BLaER1 (cell line): ENCODE data around the gene KIAA1217.

Experiments
- H3K27ac ChIP-seq: shearing (Covaris generic); formaldehyde crosslinking; 2 replicates; pipeline ENCODE4 v1.8.1; 2022
- H3K27me3 ChIP-seq: shearing (Covaris generic); formaldehyde crosslinking; 2 replicates; pipeline ENCODE4 v1.8.1; 2022
- H3K36me3 ChIP-seq: shearing (Covaris generic); formaldehyde crosslinking; 2 replicates; pipeline ENCODE4 v1.8.1; 2022
- H3K4me1 ChIP-seq: shearing (Covaris generic); formaldehyde crosslinking; 2 replicates; pipeline ENCODE4 v1.8.1; 2022
- H3K4me2 ChIP-seq: shearing (Covaris generic); formaldehyde crosslinking; 2 replicates; pipeline ENCODE4 v1.8.1; 2022
- H3K4me3 ChIP-seq: shearing (Covaris generic); formaldehyde crosslinking; 2 replicates; pipeline ENCODE4 v1.8.1; 2022
- H3K9ac ChIP-seq: shearing (Covaris generic); formaldehyde crosslinking; 2 replicates; pipeline ENCODE4 v1.8.1; 2022
- H3K9me3 ChIP-seq: shearing (Covaris generic); formaldehyde crosslinking; 2 replicates; pipeline ENCODE4 v1.8.1; 2022
- H4K20me1 ChIP-seq: shearing (Covaris generic); formaldehyde crosslinking; 2 replicates; pipeline ENCODE4 v1.8.1; 2022
- Cebpa-rat ChIP-seq: shearing (Covaris generic); IDR thresholded peaks from 2 replicates; pipeline ENCODE4 v1.8.1; 2022

Gene KIAA1217

GRCh38 chr10:24278176-24278889 is 69.4 kb downstream of the KIAA1217 start:
- H3K4me1 ChIP-seq: peaks cover 8% of the 10 kb centered on the region
- peaks cover 7% of the 10 kb centered on the region for H3K9me3 ChIP-seq
- H3K27me3 ChIP-seq: no peaks in the 10 kb centered on the region
- H3K4me3 ChIP-seq: no peak overlapping the region
- no peak overlapping the region for H3K4me2 ChIP-seq
- no peak overlapping the region for H3K27ac ChIP-seq
- no peaks in the 10 kb centered on the region for H4K20me1 ChIP-seq
- TF ChIP-seq Cebpa-rat: no peak
- no peak overlapping the region for H3K9ac ChIP-seq
- no peaks in the 10 kb centered on the region for H3K36me3 ChIP-seq

DNA sequence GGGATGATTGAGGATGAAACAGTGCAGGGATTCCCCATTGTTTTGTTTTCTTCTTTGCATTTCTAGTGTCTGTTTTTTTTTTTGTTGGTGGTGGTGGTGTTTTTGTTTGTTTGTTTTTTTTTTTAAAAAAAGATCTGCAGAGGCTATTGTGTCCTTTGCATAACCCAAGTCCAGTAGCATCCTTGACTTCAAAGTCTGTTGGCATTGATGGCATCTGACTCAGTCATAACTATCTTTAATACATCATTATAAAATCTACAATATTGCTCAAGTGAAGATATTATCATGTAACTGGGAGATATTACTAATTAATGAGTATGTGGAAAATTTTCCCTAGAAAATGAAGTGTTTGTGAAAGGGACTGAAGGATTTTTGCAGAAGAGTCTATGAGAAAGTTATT is 70.2 kb downstream of the KIAA1217 start:
- no peak overlapping the region for H3K4me3 ChIP-seq
- H3K36me3 ChIP-seq: no peaks in the 10 kb centered on the region
- H3K9ac ChIP-seq: no peak overlapping the region
- H4K20me1 ChIP-seq: no peaks in the 10 kb centered on the region
- peaks cover 8% of the 10 kb centered on the region for H3K4me1 ChIP-seq
- peaks cover 10% of the 10 kb centered on the region for H3K9me3 ChIP-seq
- no peak overlapping the region for H3K4me2 ChIP-seq
- no peak overlapping the region for H3K27ac ChIP-seq
- no peak for TF ChIP-seq Cebpa-rat
- H3K27me3 ChIP-seq: no peaks in the 10 kb centered on the region

DNA sequence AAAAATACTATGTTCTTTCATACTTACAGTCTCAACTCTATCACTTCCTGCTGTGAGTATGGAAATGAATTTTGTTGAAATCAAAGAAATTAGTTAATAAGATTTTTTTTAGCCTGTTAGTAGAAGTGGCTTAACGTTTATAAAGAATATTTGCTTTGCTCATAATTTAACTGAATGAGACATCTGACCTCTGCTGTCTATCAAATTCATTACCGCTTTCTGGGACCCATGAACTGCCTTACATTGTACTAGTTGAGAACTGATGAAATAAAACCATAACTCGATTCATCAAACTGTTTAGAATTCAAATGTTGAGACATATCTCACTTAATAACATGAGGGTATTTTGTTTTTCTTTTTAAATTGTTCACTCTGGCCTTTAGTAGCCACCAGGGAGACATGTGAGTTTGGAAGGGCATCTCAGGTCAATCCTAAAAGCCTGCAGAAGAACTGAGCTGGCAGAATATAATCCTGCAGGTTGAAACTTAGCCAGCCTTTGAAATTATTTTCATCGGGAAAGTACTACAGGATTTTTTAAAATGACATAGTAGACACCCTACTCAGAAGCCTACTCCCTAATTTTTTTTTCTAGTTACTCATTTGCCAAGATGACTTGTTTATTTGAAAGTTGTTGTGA is 78.7 kb downstream of the KIAA1217 start:
- H3K9me3 ChIP-seq: peaks cover 3% of the 10 kb centered on the region; the same call in 1 of the 2 replicates
- peaks cover 14% of the 10 kb centered on the region for H3K36me3 ChIP-seq
- TF ChIP-seq Cebpa-rat: no peak

GRCh38 chr10:24288581-24288980 is 79.6 kb downstream of the KIAA1217 start:
- no peaks in the 10 kb centered on the region for H3K27me3 ChIP-seq
- H3K4me1 ChIP-seq: no peaks in the 10 kb centered on the region
- H3K4me3 ChIP-seq: no peak overlapping the region
- peaks cover 3% of the 10 kb centered on the region; the same call in 1 of the 2 replicates for H3K9me3 ChIP-seq
- H3K9ac ChIP-seq: no peak overlapping the region
- no peaks in the 10 kb centered on the region for H4K20me1 ChIP-seq
- peaks cover 23% of the 10 kb centered on the region for H3K36me3 ChIP-seq
- H3K4me2 ChIP-seq: no peak overlapping the region
- H3K27ac ChIP-seq: no peak overlapping the region
- no peak for TF ChIP-seq Cebpa-rat

More for the DNA sequence above, 78.7 kb downstream of the KIAA1217 start:
- Histone ChIP-seq H3K4me1 (peaks cover 4% of the 10 kb centered on the region), H3K27ac (no peak overlapping the region), H3K9ac (no peak overlapping the region), H3K4me3 (no peak overlapping the region), H3K4me2 (no peak overlapping the region), H4K20me1 (no peaks in the 10 kb centered on the region), H3K27me3 (no peaks in the 10 kb centered on the region)

GRCh38 chr10:24289235-24289634 is 80.3 kb downstream of the KIAA1217 start:
- TF ChIP-seq Cebpa-rat: no peak
- H3K4me2 ChIP-seq: no peak overlapping the region
- no peaks in the 10 kb centered on the region for H4K20me1 ChIP-seq
- no peak overlapping the region for H3K9ac ChIP-seq
- H3K27ac ChIP-seq: no peak overlapping the region
- no peak overlapping the region for H3K4me3 ChIP-seq
- no peaks in the 10 kb centered on the region for H3K9me3 ChIP-seq
- no peaks in the 10 kb centered on the region for H3K27me3 ChIP-seq
- H3K4me1 ChIP-seq: no peaks in the 10 kb centered on the region
- H3K36me3 ChIP-seq: peaks cover 24% of the 10 kb centered on the region

GRCh38 chr10:24292304-24293293 is 83.7 kb downstream of the KIAA1217 start:
- no peak for TF ChIP-seq Cebpa-rat
- Histone ChIP-seq H3K27me3 (no peaks in the 10 kb centered on the region), H3K27ac (no peak overlapping the region), H3K9me3 (no peaks in the 10 kb centered on the region), H3K9ac (no peak overlapping the region), H4K20me1 (no peaks in the 10 kb centered on the region), H3K4me2 (no peak overlapping the region), H3K4me3 (no peak overlapping the region), H3K36me3 (peaks cover 24% of the 10 kb centered on the region), H3K4me1 (peaks cover 9% of the 10 kb centered on the region; the same call in 1 of the 2 replicates)

DNA sequence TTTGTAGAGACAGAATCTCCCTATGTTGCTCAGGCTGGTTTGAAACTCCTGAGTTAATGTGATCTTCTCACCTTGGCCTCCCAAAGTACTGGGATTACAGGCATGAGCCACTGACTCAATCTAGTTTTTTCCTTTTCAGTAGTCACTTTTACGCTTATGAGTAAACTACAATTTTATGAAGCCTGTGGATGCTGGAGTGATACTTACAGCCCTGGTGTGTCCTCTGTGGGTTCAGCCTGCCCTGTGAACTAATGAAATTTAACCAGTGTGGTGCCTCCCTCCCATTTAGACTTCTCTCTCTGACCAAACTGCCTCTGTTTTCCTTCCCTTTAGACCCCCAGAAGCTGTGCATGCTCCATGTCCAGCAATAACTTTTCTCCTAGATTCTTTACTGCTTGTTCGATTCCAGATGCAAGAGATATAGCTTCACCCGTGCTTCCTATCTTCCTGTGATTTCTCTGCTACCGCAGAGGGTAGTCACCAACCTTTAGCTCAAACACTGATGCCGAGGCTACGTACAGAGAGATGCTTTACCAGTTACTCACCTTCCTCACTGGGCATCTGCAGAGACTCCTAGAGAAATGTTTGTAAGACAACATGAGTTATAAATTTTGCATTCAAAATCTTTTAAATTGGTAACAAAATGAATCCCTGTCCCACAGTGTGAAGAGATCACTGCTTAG is 90.8 kb downstream of the KIAA1217 start:
- H3K27ac ChIP-seq: no peak overlapping the region
- no peak for TF ChIP-seq Cebpa-rat
- H3K4me2 ChIP-seq: no peak overlapping the region
- H4K20me1 ChIP-seq: no peaks in the 10 kb centered on the region
- no peaks in the 10 kb centered on the region for H3K27me3 ChIP-seq
- no peak overlapping the region for H3K9ac ChIP-seq
- no peaks in the 10 kb centered on the region for H3K36me3 ChIP-seq
- no peaks in the 10 kb centered on the region for H3K9me3 ChIP-seq
- peaks cover 9% of the 10 kb centered on the region; the same call in 1 of the 2 replicates for H3K4me1 ChIP-seq
- H3K4me3 ChIP-seq: no peak overlapping the region

DNA sequence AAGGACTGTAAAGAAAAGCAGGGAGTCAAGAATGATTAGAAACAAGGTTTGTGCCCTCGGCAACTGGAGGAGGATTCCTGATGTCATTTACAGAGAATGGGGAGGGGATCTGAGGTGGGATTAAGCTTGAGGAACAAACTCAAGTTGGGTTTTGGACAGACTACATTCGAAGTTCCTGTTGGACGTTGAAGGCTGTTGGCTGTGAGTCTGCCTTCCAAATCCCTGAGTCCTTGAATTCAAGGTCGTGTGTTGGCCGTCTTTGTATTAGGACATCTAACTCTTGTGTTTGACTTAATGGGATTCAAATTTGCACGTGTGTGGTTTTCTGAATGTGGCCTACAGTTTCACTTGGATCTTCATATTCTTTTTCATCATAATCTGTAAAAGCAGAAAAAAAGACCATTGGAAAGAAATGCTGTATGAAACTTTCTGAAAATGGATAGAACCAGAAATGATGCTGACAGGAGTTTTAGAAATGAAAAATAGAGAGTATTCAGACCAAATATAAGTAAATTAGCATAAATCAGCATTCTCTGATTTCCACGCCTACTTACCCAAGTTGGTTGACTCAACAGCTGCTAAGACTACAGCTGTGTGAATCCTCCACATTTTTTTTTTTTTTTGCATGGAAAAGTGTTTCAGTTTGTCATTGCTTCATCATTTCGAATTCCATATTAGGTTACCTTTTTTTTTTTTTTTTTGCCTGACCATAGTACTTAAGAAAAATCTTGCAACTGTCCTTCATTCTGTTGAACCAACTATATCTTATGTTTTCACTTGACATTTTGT is 94.8 kb downstream of the KIAA1217 start:
- Histone ChIP-seq H3K9ac (no peak overlapping the region), H3K27ac (no peak overlapping the region), H3K4me2 (no peak overlapping the region), H3K4me1 (no peaks in the 10 kb centered on the region), H3K27me3 (no peaks in the 10 kb centered on the region), H4K20me1 (no peaks in the 10 kb centered on the region), H3K4me3 (no peak overlapping the region), H3K9me3 (no peaks in the 10 kb centered on the region), H3K36me3 (no peaks in the 10 kb centered on the region)
- no peak for TF ChIP-seq Cebpa-rat
